GM12878 (cell line): Measurements from ENCODE around the gene SFT2D1. TPM values are rescaled to one million over a fixed set of nuclear protein-coding genes. Genes with fewer than 3 reads are reported as not detected.

Experiments used
- ATAC-seq: fragments of 200-7000 bp; cut with Tn5 transposase; 3 replicates; pipeline ENCODE4 v1.9.1; 2020; ENCODE audit warnings: mild to moderate bottlenecking, moderate library complexity
- BruUV-seq: library from RNA; stranded (reverse); fragments of 400-500 nt; replicated peaks from 2 replicates; lab custom pipeline; 2021; lab: Mats Ljungman, UMichigan
- CTCF ChIA-PET: fragments of 300-600 bp; sonication (Branson Sonifier 250); formaldehyde crosslinking; extraction: SDS; loops from one replicate; lab custom pipeline; 2021; ENCODE audit warnings: inconsistent platforms; lab: Yijun Ruan, JAX
- POLR2A ChIA-PET: fragments of 350-600 bp; formaldehyde crosslinking; extraction: SDS; loops from one replicate; lab custom pipeline; 2021; ENCODE audit warnings: inconsistent platforms; lab: Charles Lee
- RAD21 ChIA-PET: fragments of 300-600 bp; sonication (Branson Sonifier 250); formaldehyde crosslinking; loops from one replicate; lab custom pipeline; 2023; ENCODE audit warnings: antibody characterized with exemption; ENCODE audit not compliant: unreplicated experiment; lab: Charles Lee
- SMC1A ChIA-PET: fragments of 300-600 bp; sonication (Branson Sonifier 250); formaldehyde crosslinking; loops from one replicate; lab custom pipeline; 2023; ENCODE audit not compliant: unreplicated experiment, uncharacterized antibody; lab: Charles Lee
- DNase-seq: peaks from one replicate; pipeline ENCODE4 v3.0.0-alpha.2; 2011; ENCODE audit warnings: low read depth, low spot score
- FAIRE-seq: peaks from 3 replicates; lab custom pipeline; 2011; peaks lifted over from hg19 to GRCh38; lab: Jason Lieb, UNC
- H2AFZ ChIP-seq: 2 replicates; pipeline ENCODE4 v1.6.0; 2011; ENCODE audit warnings: low read depth, low read length, control low read depth; ENCODE audit not compliant: control insufficient read depth
- H3K27ac ChIP-seq: 2 replicates; pipeline ENCODE4 v1.5.1; 2011; ENCODE audit warnings: control low read depth; ENCODE audit not compliant: control insufficient read depth, insufficient read depth
- H3K27me3 ChIP-seq, 2 experiments: replicated peaks in 1 of 2; 2 replicates each; pipeline versions ENCODE4 v1.6.0 to v1.6.1; 2011; ENCODE audit warnings: low read length in 1 of 2; ENCODE audit not compliant: control insufficient read depth in 2 of 2, insufficient read depth in 2 of 2
- H3K36me3 ChIP-seq, 2 experiments: 2 replicates each; pipeline ENCODE4 v1.5.1; 2011; ENCODE audit warnings: low read length in 1 of 2; ENCODE audit not compliant: control insufficient read depth in 2 of 2, insufficient read depth in 2 of 2
- H3K4me1 ChIP-seq: 2 replicates; pipeline ENCODE4 v1.6.1; 2011; ENCODE audit warnings: mild to moderate bottlenecking, low read length, moderate library complexity, mixed read lengths; ENCODE audit not compliant: control insufficient read depth, insufficient read depth
- H3K4me2 ChIP-seq: 2 replicates; pipeline ENCODE4 v1.6.0; 2011; ENCODE audit warnings: control low read depth; ENCODE audit not compliant: control insufficient read depth, insufficient read depth
- H3K4me3 ChIP-seq: fragments of 200-600 bp; sonication (generic); 2 replicates; pipeline ENCODE4 v1.5.1; 2016
- H3K79me2 ChIP-seq: 2 replicates; pipeline ENCODE4 v1.6.0; 2011; ENCODE audit warnings: low read length; ENCODE audit not compliant: control insufficient read depth, insufficient read depth
- H3K9ac ChIP-seq: 2 replicates; pipeline ENCODE4 v1.8.0; 2011; ENCODE audit warnings: low read length, control low read depth, mixed read lengths; ENCODE audit not compliant: control insufficient read depth, insufficient read depth
- H3K9me3 ChIP-seq: replicated peaks from 3 replicates; pipeline ENCODE4 v1.5.1; 2011; ENCODE audit warnings: mild to moderate bottlenecking, low read length; ENCODE audit not compliant: control insufficient read depth, insufficient read depth
- H4K20me1 ChIP-seq: 2 replicates; pipeline ENCODE4 v1.6.0; 2011; ENCODE audit not compliant: control insufficient read depth, insufficient read depth
- CBX3 ChIP-seq: fragments of 200-600 bp; sonication (generic); IDR thresholded peaks from 2 replicates; pipeline ENCODE4 v1.6.1; 2016; ENCODE audit warnings: low read depth, borderline replicate concordance
- CHD4 ChIP-seq: fragments of 200-600 bp; sonication (generic); IDR thresholded peaks from 2 replicates; pipeline ENCODE4 v1.6.1; 2016; ENCODE audit warnings: mild to moderate bottlenecking
- FOXK2 ChIP-seq: fragments of 450-650 bp; IDR thresholded peaks from 2 replicates; pipeline ENCODE4 v1.6.1; 2017; ENCODE audit warnings: mild to moderate bottlenecking, moderate library complexity
- HDGF ChIP-seq: fragments of 450-650 bp; IDR thresholded peaks from 2 replicates; pipeline ENCODE4 v1.6.1; 2016; ENCODE audit warnings: antibody characterized with exemption
- KAT2A ChIP-seq: conservative IDR thresholded peaks from 2 replicates; pipeline ENCODE4 v1.6.1; 2011; ENCODE audit warnings: low read depth, low read length; ENCODE audit not compliant: control insufficient read depth
- LARP7 ChIP-seq: fragments of 450-650 bp; IDR thresholded peaks from 2 replicates; pipeline ENCODE4 v1.6.1; 2017; ENCODE audit warnings: mild to moderate bottlenecking
- MLLT1 ChIP-seq: fragments of 450-650 bp; IDR thresholded peaks from 2 replicates; pipeline ENCODE4 v1.6.1; 2016; ENCODE audit warnings: mild to moderate bottlenecking
- NFYB ChIP-seq: IDR thresholded peaks from 2 replicates; pipeline ENCODE4 v1.6.1; 2011; ENCODE audit warnings: low read depth, mild to moderate bottlenecking, low read length, improper control_type of control experiment, moderate library complexity; ENCODE audit not compliant: insufficient read depth
- NRF1 ChIP-seq: conservative IDR thresholded peaks from 2 replicates; pipeline ENCODE4 v1.6.1; 2011; ENCODE audit warnings: mild to moderate bottlenecking, low read depth, low read length, improper control_type of control experiment
- POLR2A ChIP-seq: IDR thresholded peaks from 2 replicates; pipeline ENCODE4 v1.6.1; 2011; ENCODE audit warnings: low read depth, mild to moderate bottlenecking, low read length
- POLR2AphosphoS5 ChIP-seq: IDR thresholded peaks from 2 replicates; pipeline ENCODE4 v1.6.1; 2011; ENCODE audit warnings: mild to moderate bottlenecking, low read length, inconsistent platforms
- POU2F2 ChIP-seq: IDR thresholded peaks from 3 replicates; pipeline ENCODE4 v1.6.1; 2011; ENCODE audit warnings: low read depth, mild to moderate bottlenecking, low read length, borderline replicate concordance
- RAD51 ChIP-seq: fragments of 450-650 bp; IDR thresholded peaks from 2 replicates; pipeline ENCODE4 v1.6.1; 2016; ENCODE audit warnings: moderate library complexity, mild to moderate bottlenecking, inconsistent platforms
- RELA ChIP-seq: fragments of 450-650 bp; IDR thresholded peaks from 2 replicates; pipeline ENCODE4 v1.8.0; 2014; ENCODE audit warnings: borderline replicate concordance; ENCODE audit not compliant: partially characterized antibody
- SIX5 ChIP-seq: IDR thresholded peaks from 2 replicates; pipeline ENCODE4 v1.6.1; 2011; ENCODE audit warnings: mild to moderate bottlenecking, low read depth, low read length, moderate library complexity; ENCODE audit not compliant: severe bottlenecking
- TARDBP ChIP-seq: IDR thresholded peaks from 2 replicates; pipeline ENCODE4 v1.6.1; 2016; ENCODE audit warnings: borderline replicate concordance
- WRNIP1 ChIP-seq: IDR thresholded peaks from 2 replicates; pipeline ENCODE4 v1.6.1; 2011; ENCODE audit warnings: low read depth, low read length, improper control_type of control experiment, borderline replicate concordance
- ZSCAN29 ChIP-seq: fragments of 450-650 bp; IDR thresholded peaks from 2 replicates; pipeline ENCODE4 v1.6.1; 2017; ENCODE audit warnings: mild to moderate bottlenecking, moderate library complexity
- WGBS: methylation state at CpG from one replicate; pipeline ENCODE4 v1.1.6; 2016; ENCODE audit warnings: low lambda C conversion rate; ENCODE audit not compliant: insufficient replicate concordance, insufficient coverage; ENCODE audit errors: missing lambda C conversion rate; 5-methylcytosine and 5-hydroxymethylcytosine counted together
- in situ Hi-C: fragments of 300-500 bp; cut with MboI; formaldehyde crosslinking; loops from 9 replicates; pipeline ENCODE4 v1.14.3; 2018; ENCODE audit warnings: mixed read lengths
- intact Hi-C: fragments of 100-400 bp; cut with micrococcal nuclease; formaldehyde crosslinking; loops from one replicate; pipeline ENCODE4 v1.14.2; 2022; ENCODE audit not compliant: unreplicated experiment
- polyA plus RNA-seq, 11 experiments: library from polyadenylated mRNA; depleted of rRNA in 4 of 11; unstranded in 6 of 11; stranded (reverse) in 5 of 11; fragments of >200 nt; fragmentation: Nextera tagmentation in 4 of 11; fragmentation: Illumina TruSeq in 1 of 11; extraction: Ambion mirVana in 4 of 11; extraction: Trizol in 1 of 11; gene quantifications; 1 replicate in 1 of 11; 2 replicates in 10 of 11; pipeline versions ENCODE4 v1.2.1 to v1.2.3, GENCODE V29; 2011 to 2016; ENCODE audit warnings: inconsistent platforms in 2 of 11, missing spikeins in 2 of 11, low read depth in 1 of 11
- total RNA-seq, 4 experiments: library from RNA; depleted of rRNA in 3 of 4; stranded (reverse); fragments of >200 nt in 3 of 4; fragmentation: Illumina TruSeq in 1 of 4; extraction: Trizol in 1 of 4; gene quantifications; 2 replicates each; pipeline versions ENCODE4 v1.2.1 to v1.2.3, GENCODE V29; 2013 to 2021
- TF ChIP-seq, protein P1 (sequence below): IDR thresholded peaks from 2 replicates; pipeline ENCODE4 v1.6.1; 2012; ENCODE audit warnings: mild to moderate bottlenecking, low read depth, low read length
- TF ChIP-seq, protein P2 (sequence below): fragments of 450-650 bp; IDR thresholded peaks from 2 replicates; pipeline ENCODE4 v1.6.1; 2017; ENCODE audit warnings: mild to moderate bottlenecking, low read depth, inconsistent platforms; ENCODE audit not compliant: poor library complexity, severe bottlenecking

The SFT2D1 gene
- total and polyA plus RNA-seq, 10 of the 15 experiments (the other 5 are each of a cell fraction or from before 2014, with no cell fraction given): 69.5 to 281 (median 124) TPM

DNA sequence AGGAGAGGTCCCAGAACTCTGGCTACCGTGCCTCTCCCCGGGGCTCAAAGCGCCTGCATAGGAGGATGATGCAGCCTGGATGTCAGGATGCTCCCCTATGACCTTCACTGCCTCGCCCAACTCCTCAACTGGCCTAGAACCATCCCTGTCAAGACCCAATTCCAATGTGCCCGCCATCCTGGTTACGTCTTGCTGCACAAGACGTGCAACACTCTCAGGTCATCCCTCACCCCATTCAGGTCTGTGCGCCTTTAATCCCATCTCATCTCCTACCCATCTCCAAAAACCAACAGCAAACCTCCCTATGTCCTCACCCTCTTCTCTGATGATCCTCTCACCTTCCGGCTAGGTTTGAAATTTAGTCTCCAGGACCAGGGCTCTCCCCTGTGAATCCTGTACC is 3.5 kb downstream of the SFT2D1 start:
- intact Hi-C loops: loop anchor here (10.0 kb wide), 1 partner anchor 756 kb away; no protein-coding TSS in a partner anchor
- POLR2A ChIA-PET: no interaction called here
- peak overlapping the region; percentile 94 for H3K4me2 ChIP-seq
- CTCF ChIA-PET: no interaction called here
- no peaks in the 10 kb centered on the region; the same call in 2 of the 3 replicates for H3K9me3 ChIP-seq
- H3K9ac ChIP-seq: peak overlapping the region; percentile 26; the same call in 1 of the 2 replicates
- DNase-seq (no peak), FAIRE-seq (no peak), ATAC-seq (no peak)
- no peak overlapping the region for H2AFZ ChIP-seq
- H3K27ac ChIP-seq: no peak overlapping the region; the same call in 1 of the 2 replicates
- peaks cover 94% of the 10 kb centered on the region for H3K79me2 ChIP-seq
- 100% methylated on average over 9 of the region's 9 CpGs for WGBS
- SMC1A ChIA-PET: no interaction called here
- H4K20me1 ChIP-seq: 0 out of 2 replicates have a peak, but pooled peaks cover 3% of the 10 kb centered on the region
- peaks cover 2 to 14% of the 10 kb centered on the region in 2 experiments for H3K36me3 ChIP-seq
- in situ Hi-C loops: no loop called here
- no TSS peak for BruUV-seq
- H3K4me3 ChIP-seq: peak overlapping the region; percentile 96; the same call in 1 of the 2 replicates
- peaks cover 33% of the 10 kb centered on the region for H3K4me1 ChIP-seq
- RAD21 ChIA-PET: no interaction called here
- H3K27me3 ChIP-seq: no peaks in the 10 kb centered on the region
- TF ChIP-seq POLR2AphosphoS5 (peak; percentile 19; the same call in 1 of the 2 replicates), CBX3 (no peak), ZSCAN29 (no peak), MLLT1 (peak; percentile 56; the same call in 1 of the 2 replicates), FOXK2 (no peak), KAT2A (no peak), NFYB (no peak), TARDBP (no peak), RAD51 (no peak), WRNIP1 (no peak), LARP7 (no peak), RELA (no peak), SIX5 (no peak), POU2F2 (no peak), NRF1 (no peak), POLR2A (0 out of 2 replicates have a peak, but pooled peaks have one; percentile 24), HDGF (no peak), CHD4 (no peak)
- TF ChIP-seq, protein P1, sequence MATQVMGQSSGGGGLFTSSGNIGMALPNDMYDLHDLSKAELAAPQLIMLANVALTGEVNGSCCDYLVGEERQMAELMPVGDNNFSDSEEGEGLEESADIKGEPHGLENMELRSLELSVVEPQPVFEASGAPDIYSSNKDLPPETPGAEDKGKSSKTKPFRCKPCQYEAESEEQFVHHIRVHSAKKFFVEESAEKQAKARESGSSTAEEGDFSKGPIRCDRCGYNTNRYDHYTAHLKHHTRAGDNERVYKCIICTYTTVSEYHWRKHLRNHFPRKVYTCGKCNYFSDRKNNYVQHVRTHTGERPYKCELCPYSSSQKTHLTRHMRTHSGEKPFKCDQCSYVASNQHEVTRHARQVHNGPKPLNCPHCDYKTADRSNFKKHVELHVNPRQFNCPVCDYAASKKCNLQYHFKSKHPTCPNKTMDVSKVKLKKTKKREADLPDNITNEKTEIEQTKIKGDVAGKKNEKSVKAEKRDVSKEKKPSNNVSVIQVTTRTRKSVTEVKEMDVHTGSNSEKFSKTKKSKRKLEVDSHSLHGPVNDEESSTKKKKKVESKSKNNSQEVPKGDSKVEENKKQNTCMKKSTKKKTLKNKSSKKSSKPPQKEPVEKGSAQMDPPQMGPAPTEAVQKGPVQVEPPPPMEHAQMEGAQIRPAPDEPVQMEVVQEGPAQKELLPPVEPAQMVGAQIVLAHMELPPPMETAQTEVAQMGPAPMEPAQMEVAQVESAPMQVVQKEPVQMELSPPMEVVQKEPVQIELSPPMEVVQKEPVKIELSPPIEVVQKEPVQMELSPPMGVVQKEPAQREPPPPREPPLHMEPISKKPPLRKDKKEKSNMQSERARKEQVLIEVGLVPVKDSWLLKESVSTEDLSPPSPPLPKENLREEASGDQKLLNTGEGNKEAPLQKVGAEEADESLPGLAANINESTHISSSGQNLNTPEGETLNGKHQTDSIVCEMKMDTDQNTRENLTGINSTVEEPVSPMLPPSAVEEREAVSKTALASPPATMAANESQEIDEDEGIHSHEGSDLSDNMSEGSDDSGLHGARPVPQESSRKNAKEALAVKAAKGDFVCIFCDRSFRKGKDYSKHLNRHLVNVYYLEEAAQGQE: no peak
- TF ChIP-seq, protein P2, sequence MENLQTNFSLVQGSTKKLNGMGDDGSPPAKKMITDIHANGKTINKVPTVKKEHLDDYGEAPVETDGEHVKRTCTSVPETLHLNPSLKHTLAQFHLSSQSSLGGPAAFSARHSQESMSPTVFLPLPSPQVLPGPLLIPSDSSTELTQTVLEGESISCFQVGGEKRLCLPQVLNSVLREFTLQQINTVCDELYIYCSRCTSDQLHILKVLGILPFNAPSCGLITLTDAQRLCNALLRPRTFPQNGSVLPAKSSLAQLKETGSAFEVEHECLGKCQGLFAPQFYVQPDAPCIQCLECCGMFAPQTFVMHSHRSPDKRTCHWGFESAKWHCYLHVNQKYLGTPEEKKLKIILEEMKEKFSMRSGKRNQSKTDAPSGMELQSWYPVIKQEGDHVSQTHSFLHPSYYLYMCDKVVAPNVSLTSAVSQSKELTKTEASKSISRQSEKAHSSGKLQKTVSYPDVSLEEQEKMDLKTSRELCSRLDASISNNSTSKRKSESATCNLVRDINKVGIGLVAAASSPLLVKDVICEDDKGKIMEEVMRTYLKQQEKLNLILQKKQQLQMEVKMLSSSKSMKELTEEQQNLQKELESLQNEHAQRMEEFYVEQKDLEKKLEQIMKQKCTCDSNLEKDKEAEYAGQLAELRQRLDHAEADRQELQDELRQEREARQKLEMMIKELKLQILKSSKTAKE: no peak
